AML-193 (cell line): ENCODE results near the gene THADA.

Source experiments
- DNase-seq, 2 experiments: peaks; one replicate each; lab custom pipeline; 2025; lab: John Stamatoyannopoulos, UW

THADA gene

DNA sequence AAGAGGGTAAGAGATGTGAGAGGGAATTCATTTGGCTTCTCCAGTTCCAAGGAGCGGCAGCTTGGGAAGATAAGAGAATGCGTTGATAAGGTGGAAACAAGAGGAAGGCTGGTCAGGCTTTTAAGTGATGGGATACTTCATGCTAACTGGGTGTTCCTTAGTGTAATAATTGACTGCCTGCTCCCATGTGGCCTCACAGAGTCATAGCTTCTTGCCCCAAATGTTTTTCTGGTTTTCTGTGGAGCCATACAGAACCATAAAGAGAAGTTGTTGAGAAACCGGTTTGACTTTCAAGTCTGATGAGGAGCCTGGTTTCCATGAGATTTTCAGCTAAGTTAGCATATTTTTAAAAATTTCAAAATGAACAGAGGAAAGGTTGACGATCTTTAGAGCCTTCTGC lies 272.0 kb downstream of the THADA start:
- no peak for DNase-seq

DNA sequence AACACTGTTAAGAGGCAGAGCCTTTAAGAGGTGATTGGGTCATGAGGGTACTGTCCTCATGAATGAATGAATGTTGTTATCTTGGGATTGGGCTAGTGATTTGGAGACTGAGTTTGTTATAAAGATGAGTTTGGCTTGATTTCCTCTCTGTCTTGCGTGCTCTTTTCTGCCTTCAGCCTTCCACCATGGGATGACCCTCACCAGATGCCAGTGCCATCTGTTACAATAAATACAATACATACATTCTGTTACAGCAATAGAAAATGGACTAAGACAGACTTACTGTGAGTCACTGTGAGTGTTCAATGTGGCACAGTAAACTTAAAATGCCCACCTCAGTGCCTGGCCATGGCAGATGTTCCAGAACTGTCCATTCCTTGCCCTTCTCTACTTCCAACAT lies 274.4 kb downstream of the THADA start:
- no peak for DNase-seq

GRCh38 chr2:43319541-43319940 lies 276.3 kb downstream of the THADA start:
- DNase-seq, result no peak

DNA sequence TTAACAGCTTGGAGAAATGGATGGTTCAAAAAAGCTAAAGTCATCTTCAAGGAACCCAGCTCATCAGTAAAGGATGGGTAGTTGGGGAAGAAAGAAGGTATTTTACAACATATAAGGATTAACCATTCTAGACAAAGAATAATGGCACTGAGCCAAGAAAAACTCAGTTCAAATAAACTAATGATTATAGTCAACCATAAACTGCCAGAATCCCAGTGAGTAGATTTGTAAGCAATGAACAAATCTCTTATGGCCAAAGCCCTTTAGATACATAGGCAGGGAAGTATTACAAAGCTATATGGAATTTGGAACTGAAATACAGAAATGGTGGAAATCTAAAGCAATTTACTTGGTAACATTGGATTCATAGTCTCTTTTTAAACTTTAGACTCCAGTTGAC lies 277.0 kb downstream of the THADA start:
- DNase-seq, result no peak

GRCh38 chr2:43317680-43318079 lies 278.2 kb downstream of the THADA start:
- no peak for DNase-seq

DNA sequence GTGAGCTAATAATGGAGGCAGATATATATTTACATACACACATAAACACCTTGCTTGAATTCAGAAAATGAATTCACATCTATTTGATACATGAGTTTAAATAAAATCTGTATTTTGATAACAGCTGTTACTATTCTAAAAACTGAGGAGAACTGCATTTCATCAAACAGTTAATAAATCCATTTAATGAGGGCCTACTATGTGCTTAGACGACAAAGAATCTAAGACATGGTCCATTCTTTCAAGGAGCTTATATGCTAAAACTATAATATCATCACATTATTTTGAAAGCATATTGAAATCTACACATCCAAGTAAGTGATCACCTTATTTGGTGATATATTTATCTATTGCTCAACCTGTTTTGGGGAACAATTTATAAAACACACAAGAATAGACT lies 278.6 kb downstream of the THADA start:
- DNase-seq, result no peak

- DNase-seq, result no peak
Observed at GRCh38 chr2:43315482-43315881, 280.4 kb downstream of the THADA start.

GRCh38 chr2:43314299-43314927 lies 281.4 kb downstream of the THADA start:
- no peak for DNase-seq

DNA sequence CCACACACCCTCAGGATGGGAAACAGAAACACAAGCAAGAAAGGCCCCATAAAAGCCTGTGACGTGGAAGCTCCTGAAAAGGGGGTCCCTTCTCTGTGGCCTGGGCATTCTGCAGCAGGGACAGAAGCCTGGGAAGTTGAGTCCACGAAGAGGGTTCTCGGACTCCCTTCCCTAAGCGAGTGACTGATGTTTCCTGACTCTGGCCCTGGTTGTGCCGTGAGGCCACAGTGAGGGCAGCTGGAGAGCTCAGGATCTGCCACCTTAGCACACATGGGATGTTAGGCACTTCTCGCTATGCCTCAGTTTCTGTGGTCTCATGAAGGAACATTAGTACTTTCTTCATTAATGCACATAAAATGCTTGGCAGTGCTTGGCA lies 282.2 kb downstream of the THADA start:
- DNase-seq, result no peak

DNA sequence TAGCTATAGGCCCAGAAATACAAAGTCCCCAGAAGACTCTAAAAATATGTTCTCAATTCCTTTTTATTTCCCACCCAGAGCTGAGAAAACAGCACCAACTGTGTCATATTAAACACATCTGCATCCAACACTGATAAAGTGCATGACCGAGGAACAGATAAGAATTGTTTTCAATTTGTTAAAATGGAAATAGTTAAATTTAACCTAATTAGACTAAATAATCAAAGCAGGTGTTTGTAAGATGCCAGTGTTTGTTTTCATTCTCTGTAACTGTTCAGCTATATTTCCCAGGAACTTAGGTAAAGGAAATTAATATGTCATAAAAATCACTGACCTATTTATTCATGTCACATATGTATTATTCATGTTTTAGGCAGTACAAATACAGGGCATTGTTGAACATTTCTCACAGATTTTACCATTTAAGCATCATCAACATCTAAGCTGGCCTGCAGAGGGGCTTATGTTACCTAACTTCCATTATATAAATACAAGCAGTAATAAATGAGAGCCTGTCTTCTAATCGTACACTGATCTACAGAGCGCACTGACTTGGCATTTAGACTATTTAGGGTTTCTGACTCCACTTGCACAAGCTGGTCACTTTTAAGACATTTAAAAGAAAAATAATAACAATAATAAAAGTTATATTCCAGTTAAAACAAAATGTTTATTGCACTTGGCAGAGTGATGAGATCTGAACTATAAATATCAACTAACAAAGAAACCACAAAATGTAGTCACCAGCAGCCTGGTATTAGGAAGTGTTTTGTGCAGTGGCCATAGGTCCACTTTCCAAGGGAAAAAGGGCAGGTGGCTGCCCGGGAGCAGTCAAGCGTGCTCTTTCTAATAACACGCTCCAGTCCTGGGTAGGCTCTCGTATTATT lies 282.8 kb downstream of the THADA start:
- no peak for DNase-seq

GRCh38 chr2:43311276-43311675 lies 284.6 kb downstream of the THADA start:
- DNase-seq, result peak in 1 of 2 experiments; percentile 14

GRCh38 chr2:43309935-43310334 lies 285.9 kb downstream of the THADA start:
- DNase-seq, result no peak

DNA sequence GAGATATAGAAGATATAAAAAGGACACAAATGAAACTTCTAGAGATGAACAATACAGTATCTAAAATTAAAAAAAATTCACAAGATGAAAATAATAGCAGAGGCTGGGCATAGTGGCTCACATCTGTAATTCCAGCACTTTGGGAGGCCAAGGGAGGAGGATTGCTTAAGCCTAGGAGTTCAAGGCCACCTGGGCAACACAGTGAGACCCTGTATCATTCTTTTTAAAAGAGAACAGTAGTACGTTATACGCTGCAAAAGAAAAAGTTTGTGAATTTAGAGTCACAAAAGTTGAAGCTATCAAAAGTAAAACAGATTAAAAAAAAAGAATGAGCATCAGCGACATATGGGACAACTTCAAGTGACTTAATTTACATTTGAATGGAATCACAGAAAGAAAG lies 287.9 kb downstream of the THADA start:
- DNase-seq, result no peak

DNA sequence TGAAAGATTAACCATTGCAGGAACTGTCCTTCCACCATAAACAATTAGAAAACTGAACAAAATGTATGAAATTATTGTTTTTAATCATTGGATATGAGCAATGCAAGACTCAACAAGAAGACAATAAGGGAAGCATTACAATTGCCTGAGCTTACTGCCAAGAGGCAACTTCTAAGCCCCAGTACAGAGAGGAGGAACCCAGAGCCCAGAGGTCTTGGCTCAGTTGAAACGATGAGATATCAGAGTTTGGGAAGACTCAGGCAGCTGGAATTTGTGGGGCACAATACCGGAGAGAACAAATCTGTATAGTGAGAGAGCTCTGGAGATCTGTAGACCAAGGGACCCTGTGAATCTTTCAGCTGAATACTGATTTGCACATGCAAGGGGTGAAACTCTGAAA lies 288.8 kb downstream of the THADA start:
- DNase-seq, result no peak

DNA sequence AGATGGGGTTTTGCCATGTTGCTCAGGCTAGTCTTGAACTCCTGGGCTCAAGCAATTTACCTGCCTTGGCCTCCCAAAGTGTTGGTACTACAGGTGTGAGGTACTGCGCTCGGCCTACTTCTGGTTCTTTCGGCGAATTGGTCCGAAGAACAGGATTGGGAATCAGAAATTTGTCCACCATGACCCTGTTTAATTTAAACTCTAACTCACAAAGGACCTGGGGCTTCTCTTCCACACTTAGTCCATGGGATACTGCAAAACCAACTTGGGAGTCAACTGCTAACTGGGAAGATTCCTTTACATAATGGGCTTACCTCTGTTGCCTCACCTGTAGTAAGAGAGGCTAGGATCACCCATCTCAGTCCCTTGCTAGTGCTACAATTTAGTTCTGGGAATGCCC lies 289.6 kb downstream of the THADA start:
- DNase-seq, result no peak

GRCh38 chr2:43305517-43305916 lies 290.3 kb downstream of the THADA start:
- DNase-seq, result no peak

- DNase-seq, result no peak
Observed at GRCh38 chr2:43305012-43305411, 290.8 kb downstream of the THADA start.

DNA sequence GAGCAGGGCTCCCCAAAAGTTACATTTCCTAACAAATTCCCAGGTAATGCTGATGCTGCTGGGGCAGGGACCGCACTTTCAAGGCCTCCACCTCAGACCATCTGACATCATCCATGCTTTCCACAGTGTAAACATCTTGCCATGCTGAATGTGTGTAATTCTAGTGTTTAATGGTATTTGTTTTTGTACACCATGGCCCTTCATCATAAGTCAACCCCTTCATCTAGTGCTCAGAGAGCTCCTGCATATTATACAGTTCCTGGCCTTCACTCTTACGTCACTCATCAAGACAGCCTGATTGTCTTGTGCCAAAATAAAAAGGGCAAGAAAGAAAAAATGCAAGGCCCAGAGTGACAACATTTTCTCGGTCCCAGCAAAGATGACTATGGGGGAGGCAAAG lies 291.9 kb downstream of the THADA start:
- no peak for DNase-seq

DNA sequence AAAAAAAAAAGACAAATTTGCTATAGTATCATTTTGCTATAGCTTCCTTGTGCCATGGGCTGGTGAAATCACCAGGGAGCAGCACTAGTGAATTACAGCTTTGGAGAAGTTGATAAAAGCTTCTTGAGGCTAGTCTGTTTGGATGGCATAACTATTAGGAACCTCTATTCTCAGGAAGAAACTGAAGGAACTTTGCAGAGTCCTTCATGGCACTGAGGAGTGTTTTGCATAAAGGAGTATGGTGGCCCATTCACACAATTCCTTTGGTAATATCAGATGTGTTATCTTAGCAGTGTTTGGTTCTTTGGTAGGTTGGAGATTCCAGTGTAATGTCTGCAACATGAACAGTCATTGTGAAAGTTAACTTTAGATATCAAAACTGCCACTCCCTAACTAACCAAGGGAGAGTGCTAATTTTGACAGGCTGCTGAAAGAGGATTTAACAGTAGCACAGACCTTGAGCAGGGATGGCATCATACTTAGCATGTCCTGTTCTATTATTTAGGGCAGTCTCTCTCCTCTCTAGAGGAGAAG lies 292.8 kb downstream of the THADA start:
- DNase-seq, result no peak

- no peak for DNase-seq
Observed at GRCh38 chr2:43302182-43302960, 293.5 kb downstream of the THADA start.

DNA sequence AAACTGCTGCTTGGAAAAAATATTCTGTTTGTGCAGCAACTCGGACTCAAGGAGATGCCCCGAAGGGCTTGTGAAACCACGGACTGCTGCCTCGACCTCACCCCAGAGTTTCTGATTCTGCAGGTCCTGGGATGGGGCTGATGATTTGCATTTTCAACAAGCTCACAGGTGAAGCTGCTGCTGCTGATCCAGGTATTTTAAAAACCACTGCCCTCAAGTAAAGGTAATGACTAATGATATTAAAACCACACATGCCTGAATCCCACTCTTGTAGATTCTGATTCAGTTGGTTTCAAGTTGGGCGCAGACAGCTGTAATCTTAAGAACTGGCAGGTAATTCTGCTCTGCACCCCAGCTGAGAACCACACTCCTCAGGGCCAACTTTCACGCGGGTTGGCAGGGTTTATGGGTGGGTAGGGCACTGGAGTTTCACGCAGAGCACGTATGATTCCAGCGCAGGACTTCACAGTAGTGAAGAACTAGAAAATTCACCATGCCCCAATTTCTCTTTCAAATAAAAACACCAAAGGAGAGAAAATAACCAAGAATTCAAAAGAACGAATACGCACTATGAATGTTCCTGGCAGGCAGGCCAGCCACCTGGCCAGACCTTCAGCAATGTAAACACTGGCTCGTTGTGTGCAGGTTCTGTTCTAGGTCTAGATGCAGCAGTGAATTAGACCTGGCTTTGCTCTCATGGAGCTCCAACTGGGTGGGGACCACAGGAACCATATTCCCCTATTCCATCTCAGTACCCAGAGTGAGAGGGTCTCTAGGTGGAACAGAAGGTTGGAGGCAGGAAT lies 294.9 kb downstream of the THADA start:
- no peak for DNase-seq

DNA sequence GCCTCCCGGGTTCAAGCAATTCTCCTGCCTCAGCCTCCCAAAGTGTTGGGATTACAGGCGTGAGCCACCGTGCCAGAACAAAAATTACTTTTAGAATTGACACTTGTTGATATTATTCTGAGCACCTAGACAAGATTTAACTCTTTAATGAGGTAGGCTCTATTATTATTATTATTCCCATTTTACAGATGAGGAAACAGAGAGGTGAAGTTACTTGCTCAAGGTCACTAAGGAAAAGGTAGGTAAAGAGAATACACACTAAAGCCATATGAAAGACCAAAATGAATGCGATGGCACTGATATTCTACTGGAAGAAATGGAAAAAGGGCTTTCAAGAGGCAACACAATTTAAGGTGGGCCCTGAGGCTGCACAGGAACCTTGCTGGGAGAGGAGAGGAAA lies 295.6 kb downstream of the THADA start:
- DNase-seq, result no peak
